ENCODE measurements around the gene MEI4.

DNA sequence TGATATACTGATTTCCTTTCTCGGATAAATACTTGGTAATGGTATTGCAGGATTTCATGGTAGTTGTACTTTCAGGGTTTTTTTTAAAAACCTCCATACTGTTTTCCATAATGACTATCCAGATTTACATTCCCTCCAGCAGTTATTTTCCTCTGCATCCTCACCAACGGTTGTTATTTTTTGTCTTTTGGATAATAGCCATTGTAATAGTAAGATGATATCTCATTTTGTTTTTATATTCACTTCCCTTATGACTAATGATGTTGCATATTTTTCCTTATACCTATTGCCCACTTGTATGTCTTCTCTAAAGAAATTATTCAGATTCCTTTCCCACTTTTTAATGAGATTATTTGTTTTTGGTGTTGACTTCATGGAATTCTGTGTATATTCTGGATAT, 231.0 kb downstream of the MEI4 start:
- TF ChIP-seq POLR2A (IDR thresholded peaks at IDR 0.05; ENCODE audit: low read length): no peak
- TF ChIP-seq GATA1 (IDR thresholded peaks at IDR 0.05; ENCODE audit: low read depth, low read length): no peak

Data from erythroblast (primary cell).